Gastrocnemius medialis (tissue), 4 donors: ENCODE results near the gene VWA3A. TPM values are rescaled to one million over a fixed set of nuclear protein-coding genes. Genes with fewer than 3 reads are reported as not detected.
A peak's percentile ranks its signal among the peaks of the same experiment; 100 is the strongest.
"Not testable (repeated sequence)": the region's sequence is repeated elsewhere in the genome, so short reads cannot be mapped to it uniquely, and the experiment has no call there.

Source experiments
- ATAC-seq, 2 donors: fragments of 150-250 bp; one replicate each; pipeline ENCODE4 v1.9.1; 2016
- DNase-seq, 2 donors: peaks; one replicate each; pipeline ENCODE4 v3.0.0-alpha.2; 2019
- H3K27ac ChIP-seq, 4 donors: fragments of 200-600 bp; sonication (generic); 1 replicate in 1 of 4; 2 replicates in 3 of 4; pipeline ENCODE4 v1.5.1; 2016 to 2018; ENCODE audit warnings: mild to moderate bottlenecking in 2 of 4, moderate library complexity in 1 of 4
- H3K27me3 ChIP-seq, 3 donors: fragments of 200-600 bp; sonication (generic) in 2 of 3; 1 replicate in 1 of 3; 2 replicates in 2 of 3; pipeline versions ENCODE4 v1.5.1 to v1.6.0; 2016 to 2019; ENCODE audit warnings: mild to moderate bottlenecking in 1 of 3, moderate library complexity in 1 of 3
- H3K36me3 ChIP-seq, 2 donors: fragments of 200-600 bp; sonication (generic) in 1 of 2; one replicate each; pipeline ENCODE4 v1.5.1; 2017 to 2018
- H3K4me1 ChIP-seq, 2 donors: fragments of 200-600 bp; sonication (generic) in 1 of 2; one replicate each; pipeline ENCODE4 v1.5.1; 2016 to 2017; ENCODE audit warnings: mild to moderate bottlenecking in 2 of 2
- H3K4me3 ChIP-seq, 4 donors: fragments of 200-600 bp; sonication (generic) in 3 of 4; 1 replicate in 1 of 4; 2 replicates in 3 of 4; pipeline ENCODE4 v1.5.1; 2016 to 2019; ENCODE audit warnings: mild to moderate bottlenecking in 2 of 4
- H3K9me3 ChIP-seq, 3 donors: fragments of 200-600 bp; sonication (generic) in 2 of 3; 1 replicate in 1 of 3; 2 replicates in 2 of 3; pipeline ENCODE4 v1.5.1; 2016 to 2019
- POLR2A ChIP-seq, 2 donors: fragments of 450-650 bp; IDR thresholded peaks; one replicate each; pipeline ENCODE4 v1.6.1; 2017; ENCODE audit warnings: antibody characterized with exemption in 2 of 2, mild to moderate bottlenecking in 2 of 2, moderate library complexity in 2 of 2
- in situ Hi-C, 4 donors: fragments of 200-750 bp; cut with MboI; loops; one replicate each; pipeline versions ENCODE4 v1.15.0 to v1.8.0; 2017; ENCODE audit warnings: low sequenced_read_pairs in 4 of 4
- intact Hi-C: fragments of 100-400 bp; cut with DNase I; formaldehyde crosslinking; loops from one replicate; pipeline ENCODE4 v1.15.1; 2023; ENCODE audit warnings: low total_unique reads
- total RNA-seq, 4 donors: library from RNA; depleted of rRNA; stranded (reverse); fragments of >200 nt; gene quantifications; one replicate each; pipeline versions ENCODE4 v1.1.0 to v1.2.3, GENCODE V29; 2016
- TF ChIP-seq, protein P1 (sequence below), 5 experiments: fragments of 450-650 bp in 3 of 5; fragments of 200-600 bp in 2 of 5; sonication (generic) in 2 of 5; IDR thresholded peaks in 4 of 5; conservative IDR thresholded peaks in 1 of 5; 1 replicate in 4 of 5; 2 replicates in 1 of 5; pipeline ENCODE4 v1.5.1; 2016 to 2019; ENCODE audit warnings: antibody characterized with exemption in 5 of 5, mild to moderate bottlenecking in 3 of 5, moderate library complexity in 3 of 5

VWA3A gene
- total RNA-seq, 4 donors from 2014 or later, result not detected

GRCh38 chr16:22165508-22166285, 73.4 kb downstream of the VWA3A start:
- DNase-seq (no peak), ATAC-seq (no peak)
- TF ChIP-seq, protein P1, sequence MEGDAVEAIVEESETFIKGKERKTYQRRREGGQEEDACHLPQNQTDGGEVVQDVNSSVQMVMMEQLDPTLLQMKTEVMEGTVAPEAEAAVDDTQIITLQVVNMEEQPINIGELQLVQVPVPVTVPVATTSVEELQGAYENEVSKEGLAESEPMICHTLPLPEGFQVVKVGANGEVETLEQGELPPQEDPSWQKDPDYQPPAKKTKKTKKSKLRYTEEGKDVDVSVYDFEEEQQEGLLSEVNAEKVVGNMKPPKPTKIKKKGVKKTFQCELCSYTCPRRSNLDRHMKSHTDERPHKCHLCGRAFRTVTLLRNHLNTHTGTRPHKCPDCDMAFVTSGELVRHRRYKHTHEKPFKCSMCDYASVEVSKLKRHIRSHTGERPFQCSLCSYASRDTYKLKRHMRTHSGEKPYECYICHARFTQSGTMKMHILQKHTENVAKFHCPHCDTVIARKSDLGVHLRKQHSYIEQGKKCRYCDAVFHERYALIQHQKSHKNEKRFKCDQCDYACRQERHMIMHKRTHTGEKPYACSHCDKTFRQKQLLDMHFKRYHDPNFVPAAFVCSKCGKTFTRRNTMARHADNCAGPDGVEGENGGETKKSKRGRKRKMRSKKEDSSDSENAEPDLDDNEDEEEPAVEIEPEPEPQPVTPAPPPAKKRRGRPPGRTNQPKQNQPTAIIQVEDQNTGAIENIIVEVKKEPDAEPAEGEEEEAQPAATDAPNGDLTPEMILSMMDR (IDR thresholded peaks at IDR 0.05 in 4 of 5, conservative IDR thresholded peaks at IDR 0.05 in 1 of 5), result no peak
- no peak for TF ChIP-seq POLR2A (IDR thresholded peaks at IDR 0.05)
- H3K9me3 ChIP-seq, result no peaks in the 10 kb centered on the region
- H3K4me1 ChIP-seq, result no peaks in the 10 kb centered on the region
- peaks cover 11 to 19% (median 15%) of the 10 kb centered on the region in 3 donors for H3K27me3 ChIP-seq
- H3K27ac ChIP-seq, result no peak overlapping the region
- no peak overlapping the region for H3K4me3 ChIP-seq
- intact Hi-C loops (no loop called here), in situ Hi-C loops (no loop called here)
- no peaks in the 10 kb centered on the region for H3K36me3 ChIP-seq

- intact Hi-C loops (no loop called here), in situ Hi-C loops (loop anchor here in 1 of 4 donors (10.0 kb wide), 1 partner anchor 67 kb away; no protein-coding TSS in a partner anchor)
- Histone ChIP-seq H3K27ac (no peak overlapping the region), H3K36me3 (no peaks in the 10 kb centered on the region), H3K27me3 (no peaks in the 10 kb centered on the region), H3K9me3 (no peaks in the 10 kb centered on the region), H3K4me1 (peaks cover 4 to 7% of the 10 kb centered on the region in 2 donors), H3K4me3 (no peak overlapping the region)
- ATAC-seq (no peak), DNase-seq (no peak)
- TF ChIP-seq POLR2A (IDR thresholded peaks at IDR 0.05), result no peak
- TF ChIP-seq, protein P1 (IDR thresholded peaks at IDR 0.05 in 4 of 5, conservative IDR thresholded peaks at IDR 0.05 in 1 of 5), result no peak
Observed at GRCh38 chr16:22171953-22172352, 79.6 kb downstream of the VWA3A start.

DNA sequence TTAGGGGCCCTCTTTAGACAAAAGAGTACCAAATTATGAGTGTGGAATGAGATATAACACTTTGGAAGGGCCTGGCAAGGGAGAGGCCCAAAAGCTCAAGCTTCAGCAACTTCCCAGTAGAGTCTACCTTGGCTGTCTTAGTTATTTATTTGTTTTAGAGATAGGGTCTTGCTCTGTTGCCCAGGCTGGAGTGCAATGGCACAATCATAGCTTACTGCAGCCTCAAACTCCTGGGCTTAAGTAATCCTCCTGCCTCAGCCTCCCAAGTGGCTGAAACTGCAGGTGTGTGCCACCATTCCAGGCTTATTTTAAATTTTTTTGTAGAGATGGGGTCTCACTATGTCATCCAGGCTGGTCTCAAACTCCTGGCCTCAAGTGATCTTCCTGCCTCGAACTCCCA, 80.3 kb downstream of the VWA3A start:
- H3K27ac ChIP-seq, H3K4me3 ChIP-seq, ATAC-seq, H3K27me3 ChIP-seq, intact Hi-C loops, H3K4me1 ChIP-seq, H3K9me3 ChIP-seq, H3K36me3 ChIP-seq, DNase-seq: not testable (repeated sequence)
- in situ Hi-C loops, result loop anchor here in 1 of 4 donors (10.0 kb wide), 1 partner anchor 68 kb away; no protein-coding TSS in a partner anchor

GRCh38 chr16:22174642-22175041, 82.3 kb downstream of the VWA3A start:
- Histone ChIP-seq H3K36me3 (no peaks in the 10 kb centered on the region), H3K4me3 (peak overlapping the region in 1 of 4 donors; percentile 9), H3K27ac (peak overlapping the region; percentile 45 to 69 (median 64)), H3K4me1 (peaks cover 4 to 7% of the 10 kb centered on the region in 2 donors), H3K9me3 (no peaks in the 10 kb centered on the region), H3K27me3 (no peaks in the 10 kb centered on the region)
- DNase-seq (peak in 1 of 2 donors; percentile 31), ATAC-seq (peak; percentile 69 to 79)
- TF ChIP-seq, protein P1 (IDR thresholded peaks at IDR 0.05 in 4 of 5, conservative IDR thresholded peaks at IDR 0.05 in 1 of 5), result no peak
- no peak for TF ChIP-seq POLR2A (IDR thresholded peaks at IDR 0.05)
- in situ Hi-C loops, result loop anchor here in 2 of 4 donors (10.0 to 25.0 kb wide), 2 partner anchors 70 to 1012 kb away; partner anchors contain the start of genes DNAH3 (in 1 of the 2) and LDAF1 (in 1 of the 2)
- intact Hi-C loops, result no loop called here
